ENCODE data around the gene EFCC1.
"Not testable (repeated sequence)": the region's sequence is repeated elsewhere in the genome, so short reads cannot be mapped to it uniquely, and the experiment has no call there.

EFCC1 gene

DNA sequence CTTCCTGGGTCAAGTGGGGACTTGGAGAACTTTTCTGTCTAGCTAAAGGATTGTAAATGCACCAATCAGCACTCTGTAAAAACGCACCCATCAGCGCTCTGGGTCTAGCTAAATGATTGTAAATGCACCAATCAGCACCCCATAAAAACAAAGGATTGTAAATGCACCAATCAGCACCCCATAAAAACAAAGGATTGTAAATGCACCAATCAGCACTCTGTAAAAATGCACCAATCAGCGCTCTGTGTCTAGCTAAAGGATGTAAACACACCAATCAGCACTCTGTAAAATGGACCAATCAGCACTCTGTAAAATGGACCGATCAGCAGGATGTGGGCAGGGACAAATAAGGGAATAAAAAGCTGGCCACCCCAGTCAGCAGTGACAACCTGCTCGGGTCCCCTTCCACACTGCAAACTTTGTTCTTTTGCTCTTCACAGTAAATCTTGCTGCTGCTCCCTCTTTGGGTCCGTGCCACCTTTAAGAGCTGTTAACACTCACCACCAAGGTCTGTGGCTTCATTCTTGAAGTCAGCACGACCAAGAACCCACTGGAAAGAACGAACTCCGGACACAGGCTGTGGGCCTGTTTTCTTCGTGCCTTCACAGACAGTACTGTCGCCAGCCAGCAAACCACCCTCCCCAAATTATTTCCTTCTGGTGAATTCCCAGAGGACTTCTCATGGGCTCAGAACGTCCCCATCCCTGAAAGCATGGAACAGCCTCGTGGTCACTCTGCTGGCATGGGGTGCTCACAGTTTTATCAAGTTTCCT lies 68.4 kb downstream of the EFCC1 start:
- in situ Hi-C loops (cut with MboI; ENCODE audit: low sequenced_read_pairs): not testable (repeated sequence)

DNA sequence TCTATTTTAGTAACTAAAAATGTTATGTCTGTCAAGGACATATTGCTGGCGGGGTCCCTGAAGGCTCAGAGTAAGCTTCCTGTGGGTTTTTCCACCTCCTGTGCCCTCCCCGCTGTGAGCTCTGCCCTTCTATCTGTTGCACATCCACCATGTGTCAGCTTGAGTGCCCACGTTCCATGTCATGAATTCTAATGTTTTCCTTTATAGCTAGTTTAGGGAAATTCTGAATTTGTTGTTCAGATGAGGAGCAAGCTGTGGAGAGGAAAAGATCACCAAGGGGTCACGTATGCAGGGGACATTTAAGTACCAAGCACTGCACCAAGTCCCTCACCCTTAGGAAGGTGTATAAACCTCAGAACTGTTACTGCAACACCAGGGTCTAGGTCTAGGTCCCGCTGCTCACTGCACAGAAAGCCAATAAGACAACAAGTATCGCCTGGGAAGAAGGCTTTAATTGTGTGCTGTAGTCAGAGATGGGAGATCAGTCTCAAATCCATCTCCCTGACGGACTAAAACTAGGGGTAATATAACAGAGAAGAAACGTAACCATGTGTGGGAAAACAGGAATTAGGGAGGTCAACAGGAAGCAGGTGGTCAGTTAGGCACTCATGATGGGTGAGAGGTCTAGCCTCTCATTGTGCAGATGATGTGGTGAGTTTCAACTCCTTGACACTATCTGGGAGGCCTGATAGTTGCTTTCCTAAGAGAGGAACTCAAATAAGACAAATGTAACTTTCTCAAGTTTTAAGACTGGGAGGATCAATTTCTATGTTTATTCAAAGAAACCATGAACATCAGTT lies 69.2 kb downstream of the EFCC1 start:
- in situ Hi-C loops (cut with MboI; ENCODE audit: low sequenced_read_pairs): no loop called here

- in situ Hi-C loops (cut with MboI; ENCODE audit: low sequenced_read_pairs): no loop called here
These were observed 76.1 kb downstream of the EFCC1 start for GRCh38 chr3:129077222-129077621.

DNA sequence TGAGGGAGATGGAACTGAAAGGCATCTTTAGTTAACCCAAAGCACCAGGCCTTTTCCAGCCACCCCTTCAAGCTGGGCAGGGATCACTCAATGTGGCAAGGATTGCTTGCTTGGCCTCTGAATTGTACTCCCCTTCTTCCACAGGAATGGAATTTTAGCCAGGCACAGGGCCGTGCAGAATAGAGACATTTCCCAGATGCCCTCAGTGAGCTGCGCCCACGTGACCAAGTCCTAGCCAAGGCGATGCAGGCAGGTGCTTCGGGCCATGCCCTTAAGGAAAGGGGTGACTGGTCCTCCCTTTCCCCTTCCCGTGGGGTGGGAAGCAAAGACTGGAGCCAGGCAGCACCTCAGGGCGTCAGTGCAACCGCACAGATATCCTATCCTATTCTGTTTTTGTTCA lies 77.4 kb downstream of the EFCC1 start:
- in situ Hi-C loops (cut with MboI; ENCODE audit: low sequenced_read_pairs): no loop called here

- in situ Hi-C loops (cut with MboI; ENCODE audit: low sequenced_read_pairs): no loop called here
These were observed 80.4 kb downstream of the EFCC1 start for GRCh38 chr3:129081503-129081902.

- in situ Hi-C loops (cut with MboI; ENCODE audit: low sequenced_read_pairs): no loop called here
These were observed 80.9 kb downstream of the EFCC1 start for GRCh38 chr3:129082026-129082425.

- in situ Hi-C loops (cut with MboI; ENCODE audit: low sequenced_read_pairs): no loop called here
These were observed 83.4 kb downstream of the EFCC1 start for GRCh38 chr3:129084501-129084900.

DNA sequence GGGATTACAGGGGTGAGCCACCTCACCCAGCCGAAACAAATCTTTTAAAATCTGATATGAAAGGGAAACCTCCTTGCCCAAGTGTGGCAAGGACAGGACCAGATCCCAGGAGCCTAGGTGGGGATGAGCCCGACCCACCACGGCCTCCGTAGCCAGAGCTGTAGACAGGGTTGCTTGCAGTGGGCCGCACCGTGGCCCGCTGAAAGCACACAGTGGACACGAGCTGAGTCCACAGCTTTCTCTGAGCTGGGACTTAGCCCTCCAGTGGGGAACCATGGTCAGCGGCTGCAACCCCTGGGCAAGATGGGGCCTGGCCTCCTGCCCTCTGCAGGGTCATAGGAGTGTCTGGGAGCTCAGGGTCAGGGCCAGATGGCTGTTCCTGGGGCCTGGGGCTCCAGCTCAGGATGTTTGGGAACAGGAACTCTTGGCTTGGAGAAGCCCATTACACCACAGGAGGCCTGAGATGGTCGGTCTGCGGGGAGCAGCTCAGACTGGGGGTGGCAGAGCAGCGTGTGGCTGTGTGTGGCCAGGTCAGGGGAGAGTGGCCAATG lies 84.1 kb downstream of the EFCC1 start:
- in situ Hi-C loops (cut with MboI; ENCODE audit: low sequenced_read_pairs): no loop called here

- in situ Hi-C loops (cut with MboI; ENCODE audit: low sequenced_read_pairs): no loop called here
These were observed 84.7 kb downstream of the EFCC1 start for GRCh38 chr3:129085818-129086217.

- in situ Hi-C loops (cut with MboI; ENCODE audit: low sequenced_read_pairs): no loop called here
These were observed 86.1 kb downstream of the EFCC1 start for GRCh38 chr3:129087138-129087702.

GRCh38 chr3:129087904-129088303 lies 86.8 kb downstream of the EFCC1 start:
- in situ Hi-C loops (cut with MboI; ENCODE audit: low sequenced_read_pairs): not testable (repeated sequence)

GRCh38 chr3:129088312-129088711 lies 87.2 kb downstream of the EFCC1 start:
- in situ Hi-C loops (cut with MboI; ENCODE audit: low sequenced_read_pairs): not testable (repeated sequence)

Data from HL-60/S4 treated with phorbol 12-myristate 13-acetate at 8.2 ng/mL for 4 days and 3 days (cell line).